GM12878 (cell line): ENCODE results near the gene SYPL1. TPM values are rescaled to one million over a fixed set of nuclear protein-coding genes. Genes with fewer than 3 reads are reported as not detected.

Source experiments
- ATAC-seq: fragments of 200-7000 bp; cut with Tn5 transposase; 3 replicates; pipeline ENCODE4 v1.9.1; 2020; ENCODE audit warnings: mild to moderate bottlenecking, moderate library complexity
- BruUV-seq: library from RNA; stranded (reverse); fragments of 400-500 nt; replicated peaks from 2 replicates; lab custom pipeline; 2021; lab: Mats Ljungman, UMichigan
- CTCF ChIA-PET: fragments of 300-600 bp; sonication (Branson Sonifier 250); formaldehyde crosslinking; extraction: SDS; loops from one replicate; lab custom pipeline; 2021; ENCODE audit warnings: inconsistent platforms; lab: Yijun Ruan, JAX
- POLR2A ChIA-PET: fragments of 350-600 bp; formaldehyde crosslinking; extraction: SDS; loops from one replicate; lab custom pipeline; 2021; ENCODE audit warnings: inconsistent platforms; lab: Charles Lee
- RAD21 ChIA-PET: fragments of 300-600 bp; sonication (Branson Sonifier 250); formaldehyde crosslinking; loops from one replicate; lab custom pipeline; 2023; ENCODE audit warnings: antibody characterized with exemption; ENCODE audit not compliant: unreplicated experiment; lab: Charles Lee
- SMC1A ChIA-PET: fragments of 300-600 bp; sonication (Branson Sonifier 250); formaldehyde crosslinking; loops from one replicate; lab custom pipeline; 2023; ENCODE audit not compliant: unreplicated experiment, uncharacterized antibody; lab: Charles Lee
- DNase-seq: peaks from one replicate; pipeline ENCODE4 v3.0.0-alpha.2; 2011; ENCODE audit warnings: low read depth, low spot score
- FAIRE-seq: peaks from 3 replicates; lab custom pipeline; 2011; peaks lifted over from hg19 to GRCh38; lab: Jason Lieb, UNC
- H2AFZ ChIP-seq: 2 replicates; pipeline ENCODE4 v1.6.0; 2011; ENCODE audit warnings: low read depth, low read length, control low read depth; ENCODE audit not compliant: control insufficient read depth
- H3K27ac ChIP-seq: 2 replicates; pipeline ENCODE4 v1.5.1; 2011; ENCODE audit warnings: control low read depth; ENCODE audit not compliant: control insufficient read depth, insufficient read depth
- H3K27me3 ChIP-seq, 2 experiments: replicated peaks in 1 of 2; 2 replicates each; pipeline versions ENCODE4 v1.6.0 to v1.6.1; 2011; ENCODE audit warnings: low read length in 1 of 2; ENCODE audit not compliant: control insufficient read depth in 2 of 2, insufficient read depth in 2 of 2
- H3K36me3 ChIP-seq, 2 experiments: 2 replicates each; pipeline ENCODE4 v1.5.1; 2011; ENCODE audit warnings: low read length in 1 of 2; ENCODE audit not compliant: control insufficient read depth in 2 of 2, insufficient read depth in 2 of 2
- H3K4me1 ChIP-seq: 2 replicates; pipeline ENCODE4 v1.6.1; 2011; ENCODE audit warnings: mild to moderate bottlenecking, low read length, moderate library complexity, mixed read lengths; ENCODE audit not compliant: control insufficient read depth, insufficient read depth
- H3K4me2 ChIP-seq: 2 replicates; pipeline ENCODE4 v1.6.0; 2011; ENCODE audit warnings: control low read depth; ENCODE audit not compliant: control insufficient read depth, insufficient read depth
- H3K4me3 ChIP-seq: fragments of 200-600 bp; sonication (generic); 2 replicates; pipeline ENCODE4 v1.5.1; 2016
- H3K79me2 ChIP-seq: 2 replicates; pipeline ENCODE4 v1.6.0; 2011; ENCODE audit warnings: low read length; ENCODE audit not compliant: control insufficient read depth, insufficient read depth
- H3K9ac ChIP-seq: 2 replicates; pipeline ENCODE4 v1.8.0; 2011; ENCODE audit warnings: low read length, control low read depth, mixed read lengths; ENCODE audit not compliant: control insufficient read depth, insufficient read depth
- H3K9me3 ChIP-seq: replicated peaks from 3 replicates; pipeline ENCODE4 v1.5.1; 2011; ENCODE audit warnings: mild to moderate bottlenecking, low read length; ENCODE audit not compliant: control insufficient read depth, insufficient read depth
- H4K20me1 ChIP-seq: 2 replicates; pipeline ENCODE4 v1.6.0; 2011; ENCODE audit not compliant: control insufficient read depth, insufficient read depth
- BCL11A ChIP-seq: IDR thresholded peaks from 2 replicates; pipeline ENCODE4 v1.6.1; 2011; ENCODE audit warnings: low read depth, low read length
- ESRRA ChIP-seq: IDR thresholded peaks from 2 replicates; pipeline ENCODE4 v1.6.1; 2012; ENCODE audit warnings: mild to moderate bottlenecking, low read length, improper control_type of control experiment
- IKZF2 ChIP-seq, 2 experiments: fragments of 450-650 bp; IDR thresholded peaks; 2 replicates each; pipeline ENCODE4 v1.6.1; 2017; ENCODE audit warnings: mild to moderate bottlenecking in 2 of 2, moderate library complexity in 2 of 2
- NFIC ChIP-seq: IDR thresholded peaks from 2 replicates; pipeline ENCODE4 v1.6.1; 2012; ENCODE audit warnings: low read depth, mild to moderate bottlenecking, inconsistent platforms, low read length, moderate library complexity
- NKRF ChIP-seq: fragments of 450-650 bp; conservative IDR thresholded peaks from 2 replicates; pipeline ENCODE4 v1.6.1; 2017; ENCODE audit warnings: mild to moderate bottlenecking, moderate library complexity
- PBX3 ChIP-seq: IDR thresholded peaks from 2 replicates; pipeline ENCODE4 v1.6.1; 2011; ENCODE audit warnings: mild to moderate bottlenecking, low read depth, low read length, moderate library complexity; ENCODE audit not compliant: insufficient replicate concordance
- RBBP5 ChIP-seq: fragments of 200-600 bp; sonication (generic); conservative IDR thresholded peaks from 2 replicates; pipeline ENCODE4 v1.6.1; 2016
- RCOR1 ChIP-seq: conservative IDR thresholded peaks from 2 replicates; pipeline ENCODE4 v1.6.1; 2012; ENCODE audit warnings: low read depth, low read length, improper control_type of control experiment
- SIN3A ChIP-seq: IDR thresholded peaks from 2 replicates; pipeline ENCODE4 v1.6.1; 2012; ENCODE audit warnings: low read depth, low read length, improper control_type of control experiment
- SMARCA5 ChIP-seq: fragments of 450-650 bp; IDR thresholded peaks from 2 replicates; pipeline ENCODE4 v1.6.1; 2017; ENCODE audit warnings: mild to moderate bottlenecking
- SRF ChIP-seq, 2 experiments: IDR thresholded peaks; 2 replicates each; pipeline ENCODE4 v1.6.1; 2011; ENCODE audit warnings: low read depth in 2 of 2, low read length in 2 of 2, mild to moderate bottlenecking in 1 of 2, moderate library complexity in 1 of 2
- USF2 ChIP-seq: IDR thresholded peaks from 2 replicates; pipeline ENCODE4 v1.6.1; 2011; ENCODE audit warnings: low read depth, low read length, improper control_type of control experiment, borderline replicate concordance
- ZBTB33 ChIP-seq: fragments of 450-650 bp; IDR thresholded peaks from 2 replicates; pipeline ENCODE4 v1.6.1; 2017; ENCODE audit warnings: mild to moderate bottlenecking
- ZNF622 ChIP-seq: fragments of 450-650 bp; IDR thresholded peaks from 2 replicates; pipeline ENCODE4 v1.6.1; 2017; ENCODE audit warnings: mild to moderate bottlenecking, inconsistent platforms
- WGBS: methylation state at CpG from one replicate; pipeline ENCODE4 v1.1.6; 2016; ENCODE audit warnings: low lambda C conversion rate; ENCODE audit not compliant: insufficient replicate concordance, insufficient coverage; ENCODE audit errors: missing lambda C conversion rate; 5-methylcytosine and 5-hydroxymethylcytosine counted together
- in situ Hi-C: fragments of 300-500 bp; cut with MboI; formaldehyde crosslinking; loops from 9 replicates; pipeline ENCODE4 v1.14.3; 2018; ENCODE audit warnings: mixed read lengths
- intact Hi-C: fragments of 100-400 bp; cut with micrococcal nuclease; formaldehyde crosslinking; loops from one replicate; pipeline ENCODE4 v1.14.2; 2022; ENCODE audit not compliant: unreplicated experiment
- polyA plus RNA-seq, 11 experiments: library from polyadenylated mRNA; depleted of rRNA in 4 of 11; unstranded in 6 of 11; stranded (reverse) in 5 of 11; fragments of >200 nt; fragmentation: Nextera tagmentation in 4 of 11; fragmentation: Illumina TruSeq in 1 of 11; extraction: Ambion mirVana in 4 of 11; extraction: Trizol in 1 of 11; gene quantifications; 1 replicate in 1 of 11; 2 replicates in 10 of 11; pipeline versions ENCODE4 v1.2.1 to v1.2.3, GENCODE V29; 2011 to 2016; ENCODE audit warnings: inconsistent platforms in 2 of 11, missing spikeins in 2 of 11, low read depth in 1 of 11
- total RNA-seq, 4 experiments: library from RNA; depleted of rRNA in 3 of 4; stranded (reverse); fragments of >200 nt in 3 of 4; fragmentation: Illumina TruSeq in 1 of 4; extraction: Trizol in 1 of 4; gene quantifications; 2 replicates each; pipeline versions ENCODE4 v1.2.1 to v1.2.3, GENCODE V29; 2013 to 2021
- TF ChIP-seq, protein P1 (sequence below): fragments of 450-650 bp; IDR thresholded peaks from 2 replicates; pipeline ENCODE4 v1.6.1; 2016; ENCODE audit warnings: mild to moderate bottlenecking

Gene SYPL1
- total and polyA plus RNA-seq, 10 of the 15 experiments (the other 5 are each of a cell fraction or from before 2014, with no cell fraction given), result 34.5 to 177 (median 87.3) TPM

DNA sequence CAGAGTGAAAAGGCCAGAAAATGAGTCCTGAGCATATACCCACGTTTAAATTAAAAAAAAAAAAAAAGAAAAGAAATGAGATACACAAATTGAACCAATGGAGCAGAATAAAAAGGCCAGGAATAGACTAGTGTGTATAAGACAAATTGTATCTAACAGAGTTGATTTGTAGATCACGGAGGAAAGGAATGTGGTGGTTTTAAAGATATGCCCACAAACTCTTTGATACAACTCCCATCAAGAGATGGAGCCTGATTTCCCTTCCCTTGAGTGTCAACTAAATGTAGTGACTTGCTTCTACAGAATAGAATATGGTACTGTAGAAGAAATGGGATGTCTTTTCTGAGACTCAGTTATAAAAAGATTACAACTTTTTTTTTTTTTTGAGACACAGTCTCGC lies 10.4 kb downstream of the SYPL1 start:
- TF ChIP-seq SRF (IDR thresholded peaks at IDR 0.05; ENCODE audit: low read depth in 2 of 2, low read length in 2 of 2), result no peak
- TF ChIP-seq, protein P1, sequence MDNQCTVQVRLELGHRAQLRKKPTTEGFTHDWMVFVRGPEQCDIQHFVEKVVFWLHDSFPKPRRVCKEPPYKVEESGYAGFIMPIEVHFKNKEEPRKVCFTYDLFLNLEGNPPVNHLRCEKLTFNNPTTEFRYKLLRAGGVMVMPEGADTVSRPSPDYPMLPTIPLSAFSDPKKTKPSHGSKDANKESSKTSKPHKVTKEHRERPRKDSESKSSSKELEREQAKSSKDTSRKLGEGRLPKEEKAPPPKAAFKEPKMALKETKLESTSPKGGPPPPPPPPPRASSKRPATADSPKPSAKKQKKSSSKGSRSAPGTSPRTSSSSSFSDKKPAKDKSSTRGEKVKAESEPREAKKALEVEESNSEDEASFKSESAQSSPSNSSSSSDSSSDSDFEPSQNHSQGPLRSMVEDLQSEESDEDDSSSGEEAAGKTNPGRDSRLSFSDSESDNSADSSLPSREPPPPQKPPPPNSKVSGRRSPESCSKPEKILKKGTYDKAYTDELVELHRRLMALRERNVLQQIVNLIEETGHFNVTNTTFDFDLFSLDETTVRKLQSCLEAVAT, result no peak
- no peak for TF ChIP-seq RBBP5
- no peak for TF ChIP-seq ZNF622
- TF ChIP-seq IKZF2 (IDR thresholded peaks at IDR 0.05), result no peak
- TF ChIP-seq ESRRA, result no peak
- no peak for TF ChIP-seq USF2
- no peak for TF ChIP-seq NKRF
- no peak for TF ChIP-seq BCL11A
- TF ChIP-seq NFIC, result no peak
- TF ChIP-seq SMARCA5, result no peak
- TF ChIP-seq SIN3A, result no peak
- TF ChIP-seq RCOR1, result no peak
- no peak for TF ChIP-seq PBX3
- TF ChIP-seq ZBTB33, result no peak
- Histone ChIP-seq H3K36me3 (0 out of 4 replicates have a peak, but pooled peaks cover 0 to 1% of the 10 kb centered on the region in 2 experiments), H3K9me3 (no peaks in the 10 kb centered on the region), H3K4me2 (no peak overlapping the region; the same call in 1 of the 2 replicates), H3K4me1 (peaks cover 16% of the 10 kb centered on the region), H2AFZ (no peak overlapping the region), H3K9ac (no peak overlapping the region), H3K4me3 (no peak overlapping the region), H3K27me3 (no peaks in the 10 kb centered on the region), H3K27ac (no peak overlapping the region), H3K79me2 (peaks cover 74% of the 10 kb centered on the region), H4K20me1 (peaks cover 3% of the 10 kb centered on the region; the same call in 1 of the 2 replicates)
- DNase-seq (no peak), ATAC-seq (no peak), FAIRE-seq (no peak)
- ChIA-PET RAD21 (no interaction called here), POLR2A (no interaction called here), CTCF (interaction anchor here (0.7 kb wide), 1 partner anchor 73 kb away, joined by 3 read pairs; no protein-coding TSS in a partner anchor), SMC1A (interaction anchor here (2.6 to 3.7 kb wide), 2 partner anchors 44 to 53 kb away, joined by 13 to 23 read pairs; no protein-coding TSS in a partner anchor)
- no TSS peak for BruUV-seq
- in situ Hi-C loops (no loop called here), intact Hi-C loops (no loop called here)
- WGBS, result 100% methylated on average over 2 of the region's 3 CpGs
